HG03175 (cell line): ENCODE data around the gene SPACA9.

Source experiments
- ATAC-seq: cut with Tn5 transposase; IDR thresholded peaks from one replicate; pipeline ENCODE4 v1.9.1; 2021; ENCODE audit warnings: mild to moderate bottlenecking, moderate library complexity; ENCODE audit not compliant: unreplicated experiment

Gene SPACA9

DNA sequence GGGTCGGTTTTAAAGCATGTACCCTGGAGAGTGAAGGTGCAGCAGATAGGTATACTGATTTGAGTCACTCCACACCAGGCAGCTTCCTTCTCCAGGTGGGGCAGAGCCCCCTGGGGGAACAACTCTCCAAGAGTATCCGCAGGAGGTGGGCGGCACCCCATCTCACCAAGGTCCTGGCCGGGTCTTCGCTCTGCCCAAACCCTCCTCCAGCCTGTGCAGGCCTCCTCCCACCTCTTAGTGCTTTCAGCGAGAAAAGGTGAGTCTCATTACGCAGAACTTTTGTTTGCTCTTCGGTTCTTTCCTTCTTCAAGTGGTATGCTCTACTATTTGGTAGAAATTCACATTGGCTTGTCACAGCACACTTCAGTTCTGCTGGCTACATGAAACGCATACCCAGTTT lies 13.7 kb downstream of the SPACA9 start:
- no peak for ATAC-seq

- ATAC-seq, result no peak
Measured at GRCh38 chr9:132894346-132894745, 15.6 kb downstream of the SPACA9 start.

DNA sequence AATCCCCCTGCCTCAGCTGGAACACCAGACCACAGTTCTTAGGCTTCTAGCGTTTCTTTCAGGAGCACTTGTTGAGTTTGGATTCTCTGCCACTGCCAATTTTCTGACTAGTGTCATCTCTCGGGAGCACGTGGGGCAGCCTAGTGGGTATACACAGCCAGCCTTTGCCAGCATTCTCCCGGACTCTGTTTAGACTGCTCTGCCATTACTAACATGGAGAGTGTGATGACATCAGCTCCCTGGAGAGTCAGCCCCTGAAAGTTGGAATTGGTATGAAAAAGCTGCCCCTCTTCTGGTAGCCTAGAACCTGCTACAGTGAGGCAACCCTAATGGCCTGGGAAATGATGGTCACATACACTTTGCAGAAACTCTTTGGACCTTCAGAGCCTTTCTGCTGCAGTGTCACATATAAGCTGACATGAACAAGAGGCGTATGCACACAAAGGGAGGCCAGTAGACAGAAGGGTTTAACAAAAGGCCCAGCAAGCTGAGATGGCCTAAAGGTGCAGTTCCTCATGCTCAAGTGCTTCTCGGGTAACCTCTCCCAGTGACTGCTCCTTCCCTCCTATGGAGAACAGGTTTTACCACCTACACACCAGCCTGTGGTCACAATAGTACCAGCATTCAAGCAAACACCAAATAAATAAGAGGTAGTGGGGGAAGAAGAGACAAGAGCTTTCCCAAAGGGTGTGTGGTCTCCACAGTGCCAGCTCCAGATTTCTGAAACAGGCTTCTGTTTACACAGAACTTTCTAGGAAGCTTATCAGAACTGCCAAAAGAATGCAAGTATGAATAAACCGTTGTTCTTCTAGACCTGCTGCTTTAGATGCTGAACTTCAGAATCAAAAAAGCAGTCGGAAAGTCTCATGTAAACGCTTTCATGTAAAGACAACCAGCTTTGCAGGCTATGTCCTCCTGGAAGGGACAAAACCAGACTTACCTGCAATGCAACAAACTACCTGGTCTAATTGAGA lies 16.5 kb downstream of the SPACA9 start:
- no peak for ATAC-seq

- ATAC-seq, result no peak
Measured at GRCh38 chr9:132896264-132896663, 17.6 kb downstream of the SPACA9 start.

DNA sequence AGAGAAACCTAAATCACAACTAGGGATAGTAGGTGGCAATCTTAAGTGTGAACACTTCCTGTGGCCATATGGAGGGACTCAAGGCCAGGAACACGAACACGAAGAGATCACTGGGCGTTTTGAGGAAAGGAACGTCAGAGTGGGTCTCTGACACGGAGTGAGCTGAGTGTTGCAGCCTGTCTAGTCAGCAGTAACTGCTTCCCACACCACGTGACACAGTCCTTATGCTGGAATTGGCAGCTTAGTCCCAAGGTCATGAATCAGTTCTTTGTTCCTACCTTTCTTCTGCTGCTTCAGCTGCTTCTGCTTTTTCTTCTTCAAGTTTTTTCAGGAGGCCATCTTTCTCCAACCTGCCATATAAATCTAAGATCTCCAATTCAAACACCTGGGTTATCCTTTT lies 18.2 kb downstream of the SPACA9 start:
- no peak for ATAC-seq

- no peak for ATAC-seq
Measured at GRCh38 chr9:132898051-132898450, 19.4 kb downstream of the SPACA9 start.

DNA sequence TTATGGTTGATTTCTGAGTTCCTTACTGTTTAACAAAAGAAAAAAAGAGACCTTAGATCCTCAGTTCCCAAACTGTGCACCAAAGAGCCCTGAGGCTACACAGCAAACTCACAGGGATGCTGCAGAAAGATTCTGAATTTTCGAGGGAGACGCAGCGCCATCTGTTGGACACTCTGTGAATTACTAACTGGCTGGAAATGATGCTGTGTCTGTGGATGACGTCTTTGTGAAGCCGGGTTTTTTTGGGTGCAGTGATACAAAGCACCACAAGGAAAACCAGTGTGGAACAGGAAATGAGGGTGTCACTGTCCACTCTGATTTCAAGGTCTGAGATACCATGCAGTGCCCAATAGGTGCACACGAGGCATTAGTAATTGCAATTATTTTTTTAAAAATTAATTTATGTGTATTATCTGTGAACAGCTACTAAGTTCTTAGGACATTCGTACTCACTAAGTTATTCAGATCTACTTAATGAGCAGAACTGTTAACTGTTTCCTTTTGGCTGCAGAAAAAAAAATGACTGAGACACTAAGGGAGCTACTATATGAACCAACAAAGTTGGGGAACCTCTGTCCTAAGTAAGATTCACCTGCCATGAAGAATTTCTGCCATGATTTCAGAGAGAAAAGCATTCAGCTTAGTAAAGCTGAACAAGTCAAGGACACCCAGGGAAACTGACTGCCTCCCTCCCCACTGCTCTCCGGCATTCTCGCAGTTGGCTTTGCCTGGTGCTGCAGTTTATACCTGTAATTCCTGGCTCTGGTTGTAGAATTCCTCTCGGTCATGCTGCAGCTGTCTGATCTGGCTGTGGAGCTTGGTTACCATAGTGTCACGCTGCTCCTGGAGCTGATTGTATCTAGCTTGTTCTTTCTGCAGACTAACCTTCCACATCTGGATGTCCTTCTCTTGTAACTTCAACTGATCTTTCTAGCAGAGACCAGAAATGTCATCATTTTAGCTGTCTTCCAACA lies 23.4 kb downstream of the SPACA9 start:
- peak; percentile 84 for ATAC-seq

DNA sequence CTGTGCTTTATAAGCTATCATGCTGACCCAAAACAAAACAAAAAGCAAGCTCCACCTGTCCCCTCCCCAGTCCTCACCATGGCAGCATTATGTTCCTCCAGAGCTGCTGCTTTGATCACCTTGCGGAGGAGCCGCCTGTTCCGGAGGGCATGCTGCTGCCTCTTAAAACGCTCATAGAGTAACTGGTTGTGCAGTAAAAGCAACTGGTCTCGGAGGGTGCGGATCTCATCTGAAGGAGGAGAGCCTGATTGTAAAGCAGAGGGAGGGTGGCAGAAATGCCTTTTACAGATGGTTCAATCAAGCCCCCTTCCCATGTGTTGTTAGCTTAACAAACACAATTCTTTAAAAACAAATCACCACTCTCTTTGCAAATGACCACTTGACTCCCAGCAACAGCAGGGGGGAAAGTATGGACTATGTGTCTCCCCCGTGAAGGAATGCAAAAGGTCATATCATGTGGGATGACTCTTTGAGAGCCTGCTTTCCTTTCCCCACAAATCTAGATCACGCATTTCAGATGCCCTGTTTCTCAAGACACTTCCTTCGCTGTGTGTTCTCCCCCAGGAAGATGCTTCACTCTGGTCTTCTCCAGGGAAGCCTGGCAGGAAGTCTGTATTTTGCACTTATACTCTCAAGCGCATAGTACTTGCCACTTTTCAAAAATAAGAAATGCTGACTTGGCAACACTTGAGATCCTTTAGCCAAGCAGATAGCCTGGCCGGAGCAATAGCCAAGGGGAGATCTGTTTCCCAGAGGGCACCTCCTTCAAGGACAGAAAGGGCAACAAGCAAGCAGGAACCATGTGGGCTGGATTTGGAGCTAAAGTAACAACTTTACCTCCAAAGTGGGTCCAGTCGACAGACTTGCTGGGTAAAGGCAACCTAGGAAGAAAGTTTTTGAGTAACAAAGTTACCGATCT lies 25.1 kb downstream of the SPACA9 start:
- no peak for ATAC-seq

DNA sequence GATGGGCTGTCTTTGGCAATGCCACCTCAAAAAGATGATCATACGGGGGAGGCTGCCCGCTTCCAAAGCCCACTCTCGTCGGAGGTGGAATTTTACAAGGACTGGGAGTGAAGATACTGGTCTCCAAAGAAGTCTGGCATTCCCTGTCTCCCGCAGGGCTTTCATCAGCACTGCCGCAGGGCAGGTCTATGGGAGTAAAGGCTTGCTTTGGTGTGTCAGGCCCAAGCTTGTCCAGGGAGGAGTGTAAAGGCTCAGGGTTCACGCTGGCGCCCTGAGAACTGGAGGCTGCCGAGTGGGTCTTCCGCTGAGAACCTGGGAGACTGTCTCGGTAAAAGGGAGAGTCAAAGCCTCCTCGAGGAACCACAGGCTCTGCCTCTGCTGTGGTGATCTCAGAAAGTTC lies 27.0 kb downstream of the SPACA9 start:
- no peak for ATAC-seq

GRCh38 chr9:132908635-132909034 lies 29.9 kb downstream of the SPACA9 start:
- ATAC-seq, result no peak

DNA sequence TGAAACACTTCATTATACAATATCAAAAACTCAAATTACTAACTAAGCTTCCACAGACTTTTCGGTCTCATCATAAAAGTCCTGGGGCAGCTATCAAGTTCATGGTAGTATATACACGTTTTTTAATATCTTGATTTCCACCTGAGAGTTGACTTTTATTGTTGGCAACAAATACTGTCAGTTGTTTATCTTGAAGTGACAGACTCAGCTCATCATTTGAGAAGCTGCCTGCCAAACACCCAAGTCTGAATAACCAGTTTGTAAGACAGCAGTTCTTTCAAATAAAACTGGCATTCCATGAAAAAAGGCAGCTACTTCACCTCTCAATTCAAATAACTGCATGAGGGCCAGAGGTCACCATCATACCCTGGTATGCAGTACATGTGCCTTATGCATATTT lies 30.6 kb downstream of the SPACA9 start:
- no peak for ATAC-seq

DNA sequence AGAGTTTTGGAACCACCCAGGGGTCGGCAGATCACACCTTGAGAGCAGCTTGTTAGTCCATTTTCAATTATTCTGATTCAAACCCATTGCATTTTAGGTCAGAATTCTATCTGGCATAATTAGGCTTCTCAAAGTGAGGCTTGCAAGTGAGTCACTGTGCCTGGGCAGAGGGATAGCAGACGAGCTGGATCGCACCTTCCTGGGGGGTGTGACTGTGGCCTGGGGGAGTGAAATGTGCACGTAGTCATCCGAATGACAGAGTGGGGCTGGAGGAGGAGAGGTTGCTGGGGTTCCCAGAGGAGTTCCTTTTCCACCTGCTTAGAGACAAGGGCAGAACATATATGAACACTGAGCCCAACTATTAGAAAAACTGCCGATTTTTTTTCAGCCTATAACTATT lies 31.7 kb downstream of the SPACA9 start:
- no peak for ATAC-seq

DNA sequence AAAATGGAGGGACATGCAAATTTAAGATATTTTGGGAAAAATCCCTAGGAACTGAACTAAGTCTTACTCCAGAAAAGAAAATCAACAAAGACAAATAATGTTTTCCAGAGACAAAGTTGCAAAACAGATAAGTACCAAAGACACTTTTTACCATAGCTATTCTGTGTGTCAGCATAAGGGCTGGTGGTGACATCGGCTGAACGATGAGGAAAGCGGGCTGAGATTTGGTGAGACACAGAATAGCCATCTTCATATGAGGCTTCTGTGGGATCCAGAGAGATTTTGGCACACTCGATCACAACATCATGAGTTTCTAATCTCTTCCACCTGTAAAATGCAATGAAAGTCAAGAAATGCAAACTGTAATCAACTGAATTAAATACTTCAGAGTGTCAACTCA lies 33.4 kb downstream of the SPACA9 start:
- ATAC-seq, result no peak

- no peak for ATAC-seq
Measured at GRCh38 chr9:132914924-132915323, 36.2 kb downstream of the SPACA9 start.

DNA sequence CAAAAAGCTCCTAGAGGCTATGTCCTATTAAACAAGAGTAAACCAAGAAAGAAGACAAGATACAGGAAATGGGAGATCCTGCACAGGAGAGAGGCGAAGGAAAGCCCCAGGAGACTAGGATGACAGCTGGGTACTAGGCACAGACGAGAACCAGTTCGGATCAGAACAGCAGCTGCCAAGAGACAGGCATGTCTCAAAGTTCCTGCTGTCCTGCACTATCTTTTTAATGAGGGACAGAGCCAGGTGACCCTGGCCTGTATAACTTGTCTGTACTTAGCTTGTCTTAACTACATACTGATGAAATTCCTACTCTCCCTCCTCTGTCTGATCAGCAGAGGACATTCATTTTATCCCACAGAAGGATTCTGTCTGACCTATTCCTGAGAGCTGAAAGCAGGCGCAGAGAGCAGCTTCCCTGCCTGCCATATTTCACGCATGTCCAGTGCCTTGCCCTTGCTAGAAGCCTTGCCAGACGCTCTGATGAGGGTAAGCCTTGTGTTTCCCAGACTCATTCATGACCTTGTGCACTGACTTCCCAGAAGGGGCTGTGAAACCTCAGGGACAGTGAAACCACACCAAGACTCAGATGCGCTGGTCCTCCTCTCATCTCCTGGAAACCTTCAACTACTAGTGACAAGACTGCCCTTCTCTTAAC lies 41.0 kb downstream of the SPACA9 start:
- ATAC-seq, result no peak

DNA sequence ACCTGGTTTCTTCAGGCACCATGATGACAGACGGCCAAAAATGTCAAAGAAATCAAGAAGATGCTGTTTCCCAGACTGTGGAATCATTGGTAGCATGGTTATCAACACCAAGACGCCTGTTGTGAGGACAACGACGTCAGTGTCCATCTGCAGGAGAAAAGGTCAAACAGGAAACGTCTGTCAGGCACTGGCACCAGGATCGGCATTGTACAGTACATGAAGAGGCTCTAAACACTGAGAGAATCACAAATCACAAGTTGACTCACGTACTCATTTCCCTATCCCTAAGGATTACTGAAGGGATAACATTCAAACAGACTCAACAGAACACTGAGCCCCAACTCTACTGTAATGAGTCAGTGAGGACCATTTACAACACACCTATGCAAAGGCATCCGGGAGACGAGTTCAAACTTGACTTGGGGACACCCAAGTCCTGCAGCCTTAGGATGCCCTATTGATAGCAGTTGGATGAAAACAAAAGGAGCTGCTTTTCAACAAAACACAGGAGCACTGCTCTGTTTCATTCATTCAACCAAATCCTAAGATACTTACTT lies 44.7 kb downstream of the SPACA9 start:
- no peak for ATAC-seq

- no peak for ATAC-seq
Measured at GRCh38 chr9:132927704-132928103, 49.0 kb downstream of the SPACA9 start.

DNA sequence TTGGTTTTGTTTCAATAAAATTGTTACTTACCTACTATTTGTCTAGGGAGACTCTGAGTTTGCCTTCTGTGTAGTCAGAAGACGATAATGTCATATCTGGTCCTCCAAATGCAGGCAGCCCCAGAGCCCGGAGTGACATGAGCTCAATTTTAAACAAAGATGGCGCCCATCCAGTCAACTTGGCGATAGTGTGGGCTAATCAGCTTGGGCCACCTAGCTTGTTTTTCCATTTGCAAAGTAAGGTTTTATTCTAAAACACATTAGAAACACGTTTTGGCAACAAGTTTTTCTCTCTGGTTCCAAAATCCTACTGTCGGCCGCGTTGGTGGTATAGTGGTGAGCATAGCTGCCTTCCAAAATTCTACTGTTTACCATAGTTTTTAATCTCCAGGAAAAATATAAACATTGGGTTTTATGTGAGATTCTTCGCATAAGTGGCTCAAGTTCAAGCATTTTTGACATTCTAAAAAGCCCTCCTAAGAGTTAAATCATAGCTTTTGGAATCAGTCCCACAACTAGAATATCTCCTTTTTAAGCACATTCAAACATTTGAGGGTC lies 52.6 kb downstream of the SPACA9 start:
- no peak for ATAC-seq

DNA sequence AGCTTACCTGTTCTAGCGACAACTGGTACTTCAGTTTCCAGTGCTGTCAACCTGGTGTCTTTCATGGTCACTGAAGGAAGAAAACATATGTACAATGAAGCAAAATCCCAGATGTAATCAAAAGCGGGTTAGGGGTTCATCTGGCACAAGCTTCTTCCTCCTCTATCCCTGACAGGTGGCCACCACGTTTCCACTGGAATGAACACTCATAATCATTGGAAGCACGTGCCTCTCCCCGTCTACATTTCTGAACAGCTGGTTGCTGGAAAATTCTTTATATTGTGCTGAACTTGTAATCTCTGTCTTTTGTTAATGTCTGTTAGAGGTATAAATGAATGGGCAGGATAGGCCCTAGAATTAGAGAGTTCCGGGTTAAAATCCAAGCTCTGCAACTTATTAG lies 56.3 kb downstream of the SPACA9 start:
- ATAC-seq, result no peak
